Activated CD4-positive, alpha-beta T cell treated with anti-CD3 and anti-CD28 coated beads, Interleukin-2, amount 50 U/mL, for 4 hours (primary cell): ENCODE data around the gene VMAC.

Experiments used
- DNase-seq, 2 experiments: peaks; one replicate each; pipeline ENCODE4 v3.0.0-alpha.2; 2020

VMAC gene

DNA sequence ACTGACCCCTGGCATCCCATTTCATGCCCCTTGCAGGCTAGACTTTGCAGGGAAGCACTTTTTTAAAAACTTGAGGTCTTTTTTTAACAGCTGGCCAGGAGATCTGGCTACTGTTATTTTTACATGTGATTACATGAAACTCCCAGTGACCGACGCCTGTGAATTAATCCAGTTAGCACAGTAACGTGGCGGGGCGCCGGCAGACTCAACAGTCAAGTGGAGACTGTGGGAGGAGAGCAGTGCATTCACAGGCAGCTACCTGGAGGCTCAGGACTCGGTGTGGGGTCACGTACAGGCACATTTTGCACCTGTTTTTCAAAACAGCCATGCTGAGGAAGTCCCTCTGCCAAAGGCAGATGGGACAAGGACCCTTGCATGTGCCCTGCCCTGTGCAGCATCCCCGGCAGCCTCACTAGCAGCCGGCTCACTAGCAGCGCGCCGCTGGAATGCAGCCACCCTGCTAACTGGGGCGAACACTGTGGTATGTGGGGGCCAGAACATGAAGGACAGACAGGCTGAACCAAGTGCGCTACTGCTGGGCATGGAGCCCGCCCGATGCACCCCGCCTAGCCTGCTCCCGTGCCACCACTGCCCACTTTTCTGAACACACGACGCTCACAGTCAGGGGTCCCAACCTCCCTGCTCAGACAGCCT, 28.1 kb downstream of the VMAC start:
- DNase-seq: no peak

GRCh38 chr19:5933391-5934068, 28.9 kb downstream of the VMAC start:
- DNase-seq: no peak

DNA sequence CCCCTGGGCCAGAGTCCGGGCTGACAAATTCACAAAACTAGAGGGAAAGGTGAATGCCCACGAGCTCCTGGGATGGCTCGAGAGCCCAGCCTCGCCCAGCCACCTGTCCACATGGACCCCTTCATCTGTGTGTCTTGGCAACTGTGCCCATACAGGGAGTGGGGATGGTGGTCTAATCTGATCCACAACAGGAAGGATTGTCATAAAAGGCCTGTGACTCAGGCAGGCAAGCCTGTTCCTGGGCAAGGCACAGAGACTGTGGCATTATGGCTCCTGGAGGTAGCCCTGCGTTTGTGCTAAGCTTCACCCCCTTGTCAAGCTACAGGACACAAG, 29.4 kb downstream of the VMAC start:
- no peak for DNase-seq

GRCh38 chr19:5934774-5935472, 30.3 kb downstream of the VMAC start:
- no peak for DNase-seq

DNA sequence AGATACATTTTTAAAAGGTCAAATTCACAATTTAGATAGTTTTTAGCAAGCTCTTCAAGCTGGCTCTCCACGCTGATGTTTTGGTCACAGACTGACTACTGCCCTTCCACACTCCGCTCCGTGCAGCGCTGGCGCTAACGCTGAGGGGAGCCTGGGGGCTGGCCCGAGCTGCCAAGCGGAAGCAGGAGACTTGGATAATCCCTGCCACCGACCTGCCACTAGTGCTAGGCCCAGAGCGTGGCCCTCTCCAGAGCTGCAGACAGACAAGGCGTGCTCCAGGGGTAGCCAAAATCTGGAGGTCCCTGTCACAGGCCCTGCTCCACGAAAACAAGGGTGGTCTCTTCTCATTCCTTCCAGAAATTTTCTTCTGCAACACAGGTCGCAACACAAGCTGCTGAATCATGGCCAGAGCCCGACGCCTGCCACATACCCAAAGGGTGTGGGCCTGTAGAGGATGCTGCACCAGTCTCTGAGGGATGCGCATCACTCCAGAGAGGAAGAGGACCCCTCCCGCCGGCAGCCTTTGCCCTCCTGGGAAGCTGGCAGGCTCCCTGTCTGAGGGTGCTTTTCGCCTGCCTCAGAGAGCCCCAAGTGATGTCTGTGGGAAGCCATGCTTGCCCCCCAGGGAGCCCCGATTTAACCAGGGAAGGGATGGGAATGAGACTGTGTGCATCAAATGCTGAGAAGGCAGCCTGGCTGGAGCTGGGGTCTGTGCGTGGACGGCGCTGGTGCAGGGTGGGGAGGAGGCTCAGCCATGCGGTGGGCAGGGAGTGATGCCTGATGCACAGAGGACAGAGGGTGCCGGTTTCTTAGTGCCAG, 31.0 kb downstream of the VMAC start:
- no peak for DNase-seq

DNA sequence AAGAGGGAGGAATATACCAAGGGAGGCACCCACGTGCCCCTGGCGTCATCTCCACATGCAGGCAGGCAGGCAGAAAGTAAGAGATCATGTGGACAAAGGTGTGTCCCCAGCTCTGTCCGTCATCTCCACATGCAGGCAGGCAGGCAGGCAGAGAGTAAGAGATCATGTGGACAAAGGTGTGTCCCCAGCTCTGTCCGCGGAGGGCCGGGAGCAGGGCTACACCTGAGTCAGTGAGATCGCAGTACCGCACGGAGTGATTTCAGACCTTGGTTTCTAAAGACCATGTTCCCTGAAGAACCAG, 31.6 kb downstream of the VMAC start:
- DNase-seq: no peak

DNA sequence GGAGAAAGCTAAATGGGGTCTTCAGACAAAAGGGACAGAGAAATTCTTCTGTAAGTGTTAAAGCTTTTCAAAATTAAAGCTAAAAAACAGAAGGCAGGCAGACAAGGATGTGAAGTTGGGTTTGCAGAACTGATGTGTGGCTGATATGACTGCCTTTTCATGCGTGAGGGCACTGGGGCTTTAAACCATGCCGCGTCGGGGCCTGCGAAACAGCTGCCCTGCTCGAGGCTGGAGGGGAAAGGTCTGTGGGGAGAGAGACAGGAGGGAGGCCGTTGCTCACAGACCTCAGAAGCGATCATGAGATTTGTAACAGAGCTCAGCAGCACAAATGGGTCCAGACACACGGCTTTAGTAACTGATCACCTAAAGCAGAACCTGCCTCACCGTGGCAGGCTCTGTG, 32.9 kb downstream of the VMAC start:
- no peak for DNase-seq

DNA sequence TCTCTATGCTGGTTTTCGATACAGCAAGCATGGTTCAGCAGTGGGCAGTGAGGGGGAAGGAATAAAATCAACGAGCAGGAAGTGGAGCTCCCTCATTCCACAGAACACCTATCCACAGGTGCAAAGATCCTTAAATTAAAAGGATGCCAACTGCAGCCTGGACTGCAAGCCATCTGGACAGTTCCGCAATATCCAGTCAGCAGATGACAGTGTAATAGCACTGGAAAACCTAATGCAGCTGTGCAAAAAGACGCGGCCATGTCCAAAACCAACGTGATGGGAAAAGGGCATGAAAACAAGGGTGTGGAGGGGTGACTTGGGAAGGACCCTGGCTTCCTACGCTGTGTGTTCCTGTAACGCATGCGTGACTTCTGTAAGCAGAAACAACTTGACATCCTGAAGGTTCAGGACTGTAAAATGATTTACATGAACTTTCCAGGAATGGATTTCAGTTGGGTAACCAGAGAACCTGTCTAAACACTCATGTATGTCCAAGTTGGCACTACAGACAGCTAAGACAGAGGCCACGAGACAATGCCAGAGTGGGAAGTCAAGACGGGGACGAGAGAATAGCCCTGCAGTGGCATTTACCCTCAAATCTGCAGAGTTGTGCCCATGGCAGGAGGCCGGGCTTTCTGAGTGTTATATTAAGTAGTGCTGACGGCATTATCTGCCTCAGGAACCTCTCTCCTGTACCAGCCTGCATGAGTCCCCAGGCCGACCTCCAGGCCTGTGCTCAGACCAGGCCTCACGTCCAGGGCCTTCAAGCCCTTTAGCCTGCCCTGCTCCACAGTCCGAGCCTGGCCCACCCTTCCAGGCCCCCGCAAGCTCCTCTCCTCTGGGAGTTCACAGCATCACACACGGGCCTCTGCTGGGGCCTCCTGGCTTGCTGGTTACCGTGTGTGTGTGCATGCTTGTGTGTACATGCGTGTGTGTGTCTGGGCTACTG, 35.9 kb downstream of the VMAC start:
- DNase-seq: no peak

DNA sequence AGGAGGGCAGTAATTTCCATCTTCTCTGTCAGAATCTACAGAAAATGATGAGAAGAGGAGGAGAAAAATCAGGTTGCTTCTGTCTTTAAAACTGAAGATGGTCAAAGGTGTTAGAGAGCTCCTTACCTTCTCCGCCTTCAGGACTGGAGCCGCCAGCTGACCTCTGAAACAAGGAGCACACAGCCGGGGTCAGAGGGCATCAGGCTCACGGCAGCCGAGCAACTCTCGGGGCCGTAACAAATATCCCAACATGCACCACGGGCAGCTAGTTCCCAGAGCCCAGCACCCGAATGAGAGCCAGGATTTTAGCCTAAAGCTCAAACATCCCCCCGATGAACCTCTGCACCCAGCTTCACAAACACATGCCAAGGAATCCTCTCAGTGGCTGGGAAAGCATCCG, 37.0 kb downstream of the VMAC start:
- DNase-seq: no peak

- DNase-seq: no peak
Measured at GRCh38 chr19:5943045-5943444, 38.4 kb downstream of the VMAC start.

GRCh38 chr19:5943623-5944022, 39.0 kb downstream of the VMAC start:
- no peak for DNase-seq

DNA sequence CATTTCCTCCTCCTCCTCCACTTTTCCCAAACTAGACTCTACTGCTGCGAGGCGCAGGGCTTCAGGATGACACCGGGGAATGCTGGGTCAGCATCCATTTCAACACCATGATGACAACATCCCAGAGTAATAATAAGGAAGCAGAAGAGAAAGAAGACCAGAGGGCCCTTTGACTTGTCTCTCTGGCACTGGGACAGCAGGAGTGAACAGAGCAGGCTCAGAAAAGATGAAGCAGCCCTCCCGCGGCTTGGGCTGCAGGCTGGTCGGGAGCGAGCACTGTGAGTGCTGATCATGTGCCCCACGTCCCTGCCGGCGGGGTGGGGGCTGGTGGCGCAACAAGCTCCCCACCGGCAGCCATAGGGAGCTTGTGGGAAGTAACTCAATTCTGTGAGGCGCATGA, 42.8 kb downstream of the VMAC start:
- no peak for DNase-seq

GRCh38 chr19:5948752-5949564, 44.3 kb downstream of the VMAC start:
- DNase-seq: peak; percentile 11 to 15

- peak; percentile 13 to 15 for DNase-seq
Measured at GRCh38 chr19:5949792-5950305, 45.2 kb downstream of the VMAC start.

GRCh38 chr19:5950741-5951140, 46.1 kb downstream of the VMAC start:
- DNase-seq: no peak

GRCh38 chr19:5951338-5951861, 46.7 kb downstream of the VMAC start:
- no peak for DNase-seq

- DNase-seq: no peak
Measured at GRCh38 chr19:5952193-5953029, 47.7 kb downstream of the VMAC start.

DNA sequence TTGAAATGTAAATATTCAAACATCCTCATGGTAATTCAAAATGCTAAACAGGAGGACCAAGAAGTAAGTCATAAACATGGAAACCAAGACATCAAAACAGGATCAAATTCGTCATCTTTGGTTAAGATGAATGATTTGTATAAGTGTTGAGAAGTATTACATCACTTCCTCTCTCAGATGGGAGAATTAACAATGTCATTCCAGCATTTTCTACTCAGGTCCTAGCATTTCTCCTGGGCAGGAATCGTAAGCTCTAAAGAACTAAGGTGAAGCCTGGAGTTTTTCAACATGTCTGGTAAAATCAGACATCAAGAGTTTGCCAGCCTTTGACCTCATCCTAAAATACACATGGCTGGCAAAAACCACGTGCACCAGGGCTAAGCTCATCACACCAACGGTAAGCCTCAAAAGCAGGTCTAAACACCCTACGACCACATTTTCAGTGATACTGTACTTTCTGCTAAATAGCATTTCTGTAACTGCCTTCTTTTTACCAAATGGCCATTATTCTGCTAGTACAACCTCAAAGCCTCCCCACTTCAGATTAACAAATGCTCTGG, 48.4 kb downstream of the VMAC start:
- no peak for DNase-seq

DNA sequence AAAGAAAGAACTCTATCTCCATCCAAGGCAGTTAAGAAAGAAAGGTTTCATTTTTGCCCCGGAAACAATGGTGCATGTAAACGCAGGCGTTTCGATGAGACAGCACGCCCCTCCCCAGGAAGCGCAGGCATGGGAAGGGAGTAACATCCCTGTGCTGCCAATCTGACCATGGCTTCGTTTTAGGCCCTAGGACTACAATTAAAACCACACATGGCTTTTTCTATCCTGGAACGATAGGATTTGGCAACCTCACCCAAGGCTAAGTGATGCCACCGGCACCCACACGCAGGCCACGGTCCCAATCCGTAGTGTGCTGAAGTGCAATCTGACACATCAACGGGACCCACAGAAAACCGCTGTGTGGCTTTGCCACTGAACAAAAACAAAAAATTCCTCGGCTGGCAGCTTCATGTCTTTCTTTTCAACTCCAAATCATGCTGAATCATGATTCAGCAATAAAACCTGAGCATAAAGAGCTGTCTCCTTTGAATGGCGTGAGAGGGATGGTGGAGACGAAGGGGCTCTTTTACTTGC, 49.1 kb downstream of the VMAC start:
- DNase-seq: peak; percentile 28 to 29

DNA sequence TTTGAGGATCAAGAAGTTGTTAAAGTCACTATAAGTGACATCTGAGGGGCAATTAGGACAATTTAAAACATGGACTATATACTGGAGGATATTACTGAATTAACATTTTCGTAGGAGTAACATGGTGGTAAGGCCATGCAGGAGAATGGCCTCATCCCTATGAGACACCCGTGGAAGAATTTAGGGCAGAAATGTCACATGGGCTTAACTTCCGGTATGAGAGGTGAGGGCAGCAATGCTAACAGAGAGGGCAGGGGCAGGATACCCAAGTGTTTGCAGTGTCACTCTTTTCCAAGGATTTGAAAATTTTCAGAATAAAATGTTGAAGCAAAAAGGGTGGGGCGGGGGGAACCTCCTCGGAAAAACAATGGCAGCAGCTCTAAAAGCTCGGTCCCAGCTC, 49.6 kb downstream of the VMAC start:
- no peak for DNase-seq
